A549 (cell line): ENCODE results near the gene GSTCD. TPM values are rescaled to one million over a fixed set of nuclear protein-coding genes. Genes with fewer than 3 reads are reported as not detected.

Experiments used
- ATAC-seq, 2 experiments: fragments of 200-7000 bp in 1 of 2; fragments of >200 bp in 1 of 2; cut with Nextera tagmentation in 1 of 2; cut with Tn5 transposase in 1 of 2; 3 replicates each; pipeline versions ENCODE4 v1.8.0 to v1.9.1; 2018 to 2020; ENCODE audit warnings: mild to moderate bottlenecking in 1 of 2, moderate library complexity in 1 of 2
- CTCF ChIA-PET: fragments of 300-600 bp; sonication (Branson Sonifier 250); formaldehyde crosslinking; extraction: SDS; loops from one replicate; lab custom pipeline; 2021; ENCODE audit warnings: antibody characterized with exemption, inconsistent platforms; lab: Yijun Ruan, JAX
- POLR2A ChIA-PET: fragments of 350-600 bp; formaldehyde crosslinking; extraction: SDS; loops from one replicate; lab custom pipeline; 2021; ENCODE audit warnings: antibody characterized with exemption, inconsistent platforms; lab: Yijun Ruan, JAX
- DNase-seq, 2 experiments: peaks; one replicate each; pipeline versions ENCODE4 v3.0.0 to v3.0.0-alpha.2; 2011 to 2016; ENCODE audit warnings: low read depth in 1 of 2, low spot score in 1 of 2
- FAIRE-seq: peaks from 2 replicates; lab custom pipeline; 2011; peaks lifted over from hg19 to GRCh38; lab: Jason Lieb, UNC
- H3K27ac ChIP-seq, 2 experiments: fragments of >200 bp; sonication (Bioruptor Twin); formaldehyde crosslinking; 3 replicates each; pipeline ENCODE4 v1.5.1; 2016 to 2017
- H3K4me1 ChIP-seq: fragments of >200 bp; sonication (Bioruptor Twin); formaldehyde crosslinking; 3 replicates; pipeline ENCODE4 v1.6.1; 2016
- H3K4me2 ChIP-seq: fragments of >200 bp; sonication (Bioruptor Twin); formaldehyde crosslinking; 3 replicates; pipeline ENCODE4 v1.6.1; 2016
- H3K4me3 ChIP-seq: fragments of >200 bp; sonication (Bioruptor Twin); formaldehyde crosslinking; 3 replicates; pipeline ENCODE4 v1.5.1; 2016
- H3K9me3 ChIP-seq: fragments of >200 bp; sonication (Bioruptor Twin); formaldehyde crosslinking; 3 replicates; pipeline ENCODE4 v1.6.1; 2016
- BHLHE40 ChIP-seq: IDR thresholded peaks from 2 replicates; pipeline ENCODE4 v1.6.1; 2012; ENCODE audit warnings: low read depth, low read length, inconsistent platforms
- CBX2 ChIP-seq: fragments of 200-600 bp; sonication (generic); IDR thresholded peaks from 2 replicates; pipeline ENCODE4 v1.6.1; 2016; ENCODE audit warnings: low read depth, mild to moderate bottlenecking, borderline replicate concordance
- CBX8 ChIP-seq: fragments of 200-600 bp; sonication (generic); IDR thresholded peaks from 2 replicates; pipeline ENCODE4 v1.6.1; 2016
- CHD2 ChIP-seq: fragments of 150-350 bp; IDR thresholded peaks from 2 replicates; pipeline ENCODE4 v1.6.1; 2014; ENCODE audit warnings: low read length; ENCODE audit not compliant: partially characterized antibody
- EHF ChIP-seq: fragments of 250-450 bp; sonication (Bioruptor Pico); IDR thresholded peaks from 2 replicates; pipeline ENCODE4 v1.5.0; 2020; ENCODE audit warnings: mild to moderate bottlenecking
- ESRRA ChIP-seq: fragments of 150-350 bp; IDR thresholded peaks from 2 replicates; pipeline ENCODE4 v1.6.1; 2014; ENCODE audit warnings: mild to moderate bottlenecking, low read length, borderline replicate concordance
- FOXS1 ChIP-seq: fragments of 250-450 bp; sonication (Bioruptor Pico); IDR thresholded peaks from 2 replicates; pipeline ENCODE4 v1.5.0; 2020; ENCODE audit warnings: mild to moderate bottlenecking, moderate library complexity
- HOXB13 ChIP-seq: fragments of 250-450 bp; sonication (Bioruptor Pico); IDR thresholded peaks from 2 replicates; pipeline ENCODE4 v1.5.0; 2020; ENCODE audit warnings: low read depth, mild to moderate bottlenecking, moderate library complexity
- JUN ChIP-seq, 2 experiments: fragments of >200 bp; sonication (Bioruptor Twin); formaldehyde crosslinking; IDR thresholded peaks; 2 replicates in 1 of 2; 3 replicates in 1 of 2; pipeline ENCODE4 v1.6.1; 2016 to 2017
- JUNB ChIP-seq: fragments of >200 bp; sonication (Bioruptor Twin); formaldehyde crosslinking; IDR thresholded peaks from 2 replicates; pipeline ENCODE4 v1.6.1; 2016
- KDM1A ChIP-seq: fragments of 200-600 bp; sonication (generic); IDR thresholded peaks from 2 replicates; pipeline ENCODE4 v1.6.1; 2016; ENCODE audit warnings: low read depth, mild to moderate bottlenecking
- MAFK ChIP-seq: fragments of 450-650 bp; IDR thresholded peaks from 2 replicates; pipeline ENCODE4 v1.6.1; 2014; ENCODE audit not compliant: partially characterized antibody
- NFE2L2 ChIP-seq: fragments of 150-350 bp; conservative IDR thresholded peaks from 2 replicates; pipeline ENCODE4 v1.6.1; 2014; ENCODE audit warnings: low read length
- PHF8 ChIP-seq: fragments of 200-600 bp; sonication (generic); IDR thresholded peaks from 2 replicates; pipeline ENCODE4 v1.6.1; 2016; ENCODE audit warnings: low read depth, mild to moderate bottlenecking, antibody characterized with exemption, moderate library complexity, borderline replicate concordance
- POLR2A ChIP-seq: IDR thresholded peaks from 2 replicates; pipeline ENCODE4 v1.6.1; 2012; ENCODE audit warnings: mild to moderate bottlenecking, low read length
- RARB ChIP-seq: fragments of 250-450 bp; sonication (Bioruptor Pico); IDR thresholded peaks from 2 replicates; pipeline ENCODE4 v1.8.0; 2021; ENCODE audit warnings: mild to moderate bottlenecking, moderate library complexity
- RNF2 ChIP-seq: fragments of 200-600 bp; sonication (generic); IDR thresholded peaks from 2 replicates; pipeline ENCODE4 v1.6.1; 2016; ENCODE audit warnings: low read depth, mild to moderate bottlenecking, antibody characterized with exemption, moderate library complexity, borderline replicate concordance
- SREBF2 ChIP-seq: fragments of 450-650 bp; IDR thresholded peaks from 2 replicates; pipeline ENCODE4 v1.6.1; 2014; ENCODE audit warnings: mild to moderate bottlenecking, moderate library complexity
- TP53 ChIP-seq: fragments of 250-450 bp; sonication (Bioruptor Pico); IDR thresholded peaks from 2 replicates; pipeline ENCODE4 v1.5.0; 2021; ENCODE audit warnings: mild to moderate bottlenecking, moderate library complexity
- ZC3H11A ChIP-seq: fragments of 450-650 bp; IDR thresholded peaks from 2 replicates; pipeline ENCODE4 v1.6.1; 2014; ENCODE audit warnings: antibody characterized with exemption, mild to moderate bottlenecking
- ZFP36 ChIP-seq: fragments of 450-650 bp; IDR thresholded peaks from 2 replicates; pipeline ENCODE4 v1.6.1; 2014; ENCODE audit warnings: borderline replicate concordance; ENCODE audit not compliant: partially characterized antibody
- WGBS: methylation state at CpG from one replicate; pipeline ENCODE4 v1.1.6; 2017; ENCODE audit errors: missing lambda C conversion rate; 5-methylcytosine and 5-hydroxymethylcytosine counted together
- polyA plus RNA-seq, 4 experiments: library from polyadenylated mRNA; depleted of rRNA in 3 of 4; stranded (reverse); fragments of >200 nt; fragmentation: RNase III in 1 of 4; extraction: RNeasy Plus Mini Kit Qiagen cat#74134 plus additional on column Dnase treatment in 1 of 4; gene quantifications; 2 replicates in 3 of 4; 3 replicates in 1 of 4; pipeline ENCODE4 v1.2.3, GENCODE V29; 2011 to 2017
- TF ChIP-seq, protein P1 (sequence below): fragments of 250-450 bp; sonication (Bioruptor Pico); IDR thresholded peaks from 2 replicates; pipeline ENCODE4 v1.5.0; 2021; ENCODE audit warnings: mild to moderate bottlenecking, moderate library complexity, borderline replicate concordance
- TF ChIP-seq, protein P2 (sequence below): IDR thresholded peaks from 2 replicates; pipeline ENCODE4 v1.6.1; 2012
- TF ChIP-seq, protein P3 (sequence below): IDR thresholded peaks from 2 replicates; pipeline ENCODE4 v1.6.1; 2012
- TF ChIP-seq, protein P4 (sequence below): IDR thresholded peaks from 2 replicates; pipeline ENCODE4 v1.6.1; 2012; ENCODE audit warnings: low read depth, borderline replicate concordance
- TF ChIP-seq, protein P5 (sequence below): fragments of 200-600 bp; sonication (generic); IDR thresholded peaks from 2 replicates; pipeline ENCODE4 v1.6.1; 2016; ENCODE audit warnings: antibody characterized with exemption, mild to moderate bottlenecking, moderate library complexity
- TF ChIP-seq, protein P6 (sequence below): fragments of 250-450 bp; sonication (Bioruptor Pico); IDR thresholded peaks from 2 replicates; pipeline ENCODE4 v1.5.0; 2020; ENCODE audit warnings: low read depth, mild to moderate bottlenecking, moderate library complexity
- TF ChIP-seq, protein P7 (sequence below): fragments of >200 bp; sonication (Bioruptor Twin); formaldehyde crosslinking; IDR thresholded peaks from 2 replicates; pipeline ENCODE4 v1.6.1; 2016

GSTCD gene
- polyA plus RNA-seq, 2 of the 4 experiments (the other 2 are of a cell fraction): 10.0 to 28.7 TPM

DNA sequence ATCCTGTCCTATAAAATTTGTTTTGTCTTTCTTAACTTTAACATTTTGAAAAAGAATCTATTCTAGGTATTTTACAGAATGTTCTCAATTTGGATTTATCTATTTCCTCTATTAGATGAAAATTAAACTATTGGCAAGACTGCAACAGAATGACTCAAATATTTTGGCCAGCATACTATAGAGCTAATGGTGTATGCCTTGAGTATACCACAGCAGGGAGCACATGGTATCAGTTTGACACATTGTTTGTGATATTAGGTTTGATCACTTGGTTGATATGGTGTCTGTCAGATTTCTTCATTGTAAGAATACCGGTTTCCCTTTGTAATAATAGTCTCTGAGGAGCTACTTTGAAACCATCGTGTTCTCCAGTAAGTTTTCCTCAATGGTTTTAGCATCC, 98.9 kb downstream of the GSTCD start:
- WGBS: 63% methylated on average over 2 of the region's 2 CpGs
- H3K4me1 ChIP-seq: peaks cover 10% of the 10 kb centered on the region; the same call in 2 of the 3 replicates

GRCh38 chr4:105808030-105808749, 99.6 kb downstream of the GSTCD start:
- 87% methylated on average over 3 of the region's 3 CpGs for WGBS
- H3K4me2 ChIP-seq: peak overlapping the region; percentile 33; the same call in 1 of the 3 replicates
- no peak for FAIRE-seq
- DNase-seq: no peak
- H3K27ac ChIP-seq: peak overlapping the region; percentile 34 to 55; a peak in 4 of 6 replicates
- peaks cover 10% of the 10 kb centered on the region; the same call in 2 of the 3 replicates for H3K4me1 ChIP-seq
- no peak overlapping the region for H3K4me3 ChIP-seq
- ChIA-PET CTCF (no interaction called here), POLR2A (no interaction called here)
- H3K9me3 ChIP-seq: no peaks in the 10 kb centered on the region
- no peak for ATAC-seq
- TF ChIP-seq, protein P1, sequence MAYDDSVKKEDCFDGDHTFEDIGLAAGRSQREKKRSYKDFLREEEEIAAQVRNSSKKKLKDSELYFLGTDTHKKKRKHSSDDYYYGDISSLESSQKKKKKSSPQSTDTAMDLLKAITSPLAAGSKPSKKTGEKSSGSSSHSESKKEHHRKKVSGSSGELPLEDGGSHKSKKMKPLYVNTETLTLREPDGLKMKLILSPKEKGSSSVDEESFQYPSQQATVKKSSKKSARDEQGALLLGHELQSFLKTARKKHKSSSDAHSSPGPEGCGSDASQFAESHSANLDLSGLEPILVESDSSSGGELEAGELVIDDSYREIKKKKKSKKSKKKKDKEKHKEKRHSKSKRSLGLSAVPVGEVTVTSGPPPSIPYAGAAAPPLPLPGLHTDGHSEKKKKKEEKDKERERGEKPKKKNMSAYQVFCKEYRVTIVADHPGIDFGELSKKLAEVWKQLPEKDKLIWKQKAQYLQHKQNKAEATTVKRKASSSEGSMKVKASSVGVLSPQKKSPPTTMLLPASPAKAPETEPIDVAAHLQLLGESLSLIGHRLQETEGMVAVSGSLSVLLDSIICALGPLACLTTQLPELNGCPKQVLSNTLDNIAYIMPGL (CRISPR knock-in tag): no peak
- TF ChIP-seq NFE2L2: no peak
- no peak for TF ChIP-seq POLR2A
- no peak for TF ChIP-seq JUN (IDR thresholded peaks at IDR 0.05)
- TF ChIP-seq CHD2: no peak
- TF ChIP-seq, protein P2, sequence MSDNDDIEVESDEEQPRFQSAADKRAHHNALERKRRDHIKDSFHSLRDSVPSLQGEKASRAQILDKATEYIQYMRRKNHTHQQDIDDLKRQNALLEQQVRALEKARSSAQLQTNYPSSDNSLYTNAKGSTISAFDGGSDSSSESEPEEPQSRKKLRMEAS: no peak
- no peak for TF ChIP-seq CBX2
- no peak for TF ChIP-seq SREBF2
- TF ChIP-seq ESRRA: no peak
- TF ChIP-seq PHF8: no peak
- TF ChIP-seq, protein P3, sequence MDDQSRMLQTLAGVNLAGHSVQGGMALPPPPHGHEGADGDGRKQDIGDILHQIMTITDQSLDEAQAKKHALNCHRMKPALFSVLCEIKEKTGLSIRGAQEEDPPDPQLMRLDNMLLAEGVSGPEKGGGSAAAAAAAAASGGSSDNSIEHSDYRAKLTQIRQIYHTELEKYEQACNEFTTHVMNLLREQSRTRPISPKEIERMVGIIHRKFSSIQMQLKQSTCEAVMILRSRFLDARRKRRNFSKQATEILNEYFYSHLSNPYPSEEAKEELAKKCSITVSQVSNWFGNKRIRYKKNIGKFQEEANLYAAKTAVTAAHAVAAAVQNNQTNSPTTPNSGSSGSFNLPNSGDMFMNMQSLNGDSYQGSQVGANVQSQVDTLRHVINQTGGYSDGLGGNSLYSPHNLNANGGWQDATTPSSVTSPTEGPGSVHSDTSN: no peak

More for the DNA sequence above, 98.9 kb downstream of the GSTCD start:
- Histone ChIP-seq H3K4me3 (no peak overlapping the region), H3K9me3 (no peaks in the 10 kb centered on the region), H3K27ac (no peak overlapping the region), H3K4me2 (no peak overlapping the region)
- no peak for FAIRE-seq
- TF ChIP-seq ZFP36 (no peak), KDM1A (no peak), JUNB (no peak), RARB (CRISPR knock-in tag) (no peak), HOXB13 (CRISPR knock-in tag) (no peak), RNF2 (no peak), ZC3H11A (no peak), FOXS1 (CRISPR knock-in tag) (no peak), TP53 (no peak), MAFK (no peak), EHF (no peak), SREBF2 (no peak), BHLHE40 (no peak), CBX8 (no peak)
- TF ChIP-seq, protein P2: no peak
- TF ChIP-seq, protein P4, sequence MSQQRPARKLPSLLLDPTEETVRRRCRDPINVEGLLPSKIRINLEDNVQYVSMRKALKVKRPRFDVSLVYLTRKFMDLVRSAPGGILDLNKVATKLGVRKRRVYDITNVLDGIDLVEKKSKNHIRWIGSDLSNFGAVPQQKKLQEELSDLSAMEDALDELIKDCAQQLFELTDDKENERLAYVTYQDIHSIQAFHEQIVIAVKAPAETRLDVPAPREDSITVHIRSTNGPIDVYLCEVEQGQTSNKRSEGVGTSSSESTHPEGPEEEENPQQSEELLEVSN: no peak
- TF ChIP-seq, protein P5, sequence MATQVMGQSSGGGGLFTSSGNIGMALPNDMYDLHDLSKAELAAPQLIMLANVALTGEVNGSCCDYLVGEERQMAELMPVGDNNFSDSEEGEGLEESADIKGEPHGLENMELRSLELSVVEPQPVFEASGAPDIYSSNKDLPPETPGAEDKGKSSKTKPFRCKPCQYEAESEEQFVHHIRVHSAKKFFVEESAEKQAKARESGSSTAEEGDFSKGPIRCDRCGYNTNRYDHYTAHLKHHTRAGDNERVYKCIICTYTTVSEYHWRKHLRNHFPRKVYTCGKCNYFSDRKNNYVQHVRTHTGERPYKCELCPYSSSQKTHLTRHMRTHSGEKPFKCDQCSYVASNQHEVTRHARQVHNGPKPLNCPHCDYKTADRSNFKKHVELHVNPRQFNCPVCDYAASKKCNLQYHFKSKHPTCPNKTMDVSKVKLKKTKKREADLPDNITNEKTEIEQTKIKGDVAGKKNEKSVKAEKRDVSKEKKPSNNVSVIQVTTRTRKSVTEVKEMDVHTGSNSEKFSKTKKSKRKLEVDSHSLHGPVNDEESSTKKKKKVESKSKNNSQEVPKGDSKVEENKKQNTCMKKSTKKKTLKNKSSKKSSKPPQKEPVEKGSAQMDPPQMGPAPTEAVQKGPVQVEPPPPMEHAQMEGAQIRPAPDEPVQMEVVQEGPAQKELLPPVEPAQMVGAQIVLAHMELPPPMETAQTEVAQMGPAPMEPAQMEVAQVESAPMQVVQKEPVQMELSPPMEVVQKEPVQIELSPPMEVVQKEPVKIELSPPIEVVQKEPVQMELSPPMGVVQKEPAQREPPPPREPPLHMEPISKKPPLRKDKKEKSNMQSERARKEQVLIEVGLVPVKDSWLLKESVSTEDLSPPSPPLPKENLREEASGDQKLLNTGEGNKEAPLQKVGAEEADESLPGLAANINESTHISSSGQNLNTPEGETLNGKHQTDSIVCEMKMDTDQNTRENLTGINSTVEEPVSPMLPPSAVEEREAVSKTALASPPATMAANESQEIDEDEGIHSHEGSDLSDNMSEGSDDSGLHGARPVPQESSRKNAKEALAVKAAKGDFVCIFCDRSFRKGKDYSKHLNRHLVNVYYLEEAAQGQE: no peak
- TF ChIP-seq, protein P1 (CRISPR knock-in tag): no peak
- TF ChIP-seq, protein P6, sequence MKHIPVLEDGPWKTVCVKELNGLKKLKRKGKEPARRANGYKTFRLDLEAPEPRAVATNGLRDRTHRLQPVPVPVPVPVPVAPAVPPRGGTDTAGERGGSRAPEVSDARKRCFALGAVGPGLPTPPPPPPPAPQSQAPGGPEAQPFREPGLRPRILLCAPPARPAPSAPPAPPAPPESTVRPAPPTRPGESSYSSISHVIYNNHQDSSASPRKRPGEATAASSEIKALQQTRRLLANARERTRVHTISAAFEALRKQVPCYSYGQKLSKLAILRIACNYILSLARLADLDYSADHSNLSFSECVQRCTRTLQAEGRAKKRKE (CRISPR knock-in tag): no peak
- TF ChIP-seq, protein P7, sequence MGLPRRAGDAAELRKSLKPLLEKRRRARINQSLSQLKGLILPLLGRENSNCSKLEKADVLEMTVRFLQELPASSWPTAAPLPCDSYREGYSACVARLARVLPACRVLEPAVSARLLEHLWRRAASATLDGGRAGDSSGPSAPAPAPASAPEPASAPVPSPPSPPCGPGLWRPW: no peak
- ATAC-seq: no peak
- ChIA-PET POLR2A (no interaction called here), CTCF (no interaction called here)
- DNase-seq: no peak
